ENCODE data around the gene DUSP5.

DUSP5 gene

GRCh38 chr10:110501142-110501937 is 3.6 kb downstream of the DUSP5 start:
- DNase-seq (ENCODE audit: low spot score): peak; percentile 88

GRCh38 chr10:110502072-110502845 is 4.6 kb downstream of the DUSP5 start:
- DNase-seq (ENCODE audit: low spot score): no peak

GRCh38 chr10:110502851-110503301 is 5.2 kb downstream of the DUSP5 start:
- DNase-seq (ENCODE audit: low spot score): peak; percentile 78

GRCh38 chr10:110503528-110504110 is 5.9 kb downstream of the DUSP5 start:
- peak; percentile 36 for DNase-seq (ENCODE audit: low spot score)

GRCh38 chr10:110504111-110504735 is 6.5 kb downstream of the DUSP5 start:
- DNase-seq (ENCODE audit: low spot score): peak; percentile 75

DNA sequence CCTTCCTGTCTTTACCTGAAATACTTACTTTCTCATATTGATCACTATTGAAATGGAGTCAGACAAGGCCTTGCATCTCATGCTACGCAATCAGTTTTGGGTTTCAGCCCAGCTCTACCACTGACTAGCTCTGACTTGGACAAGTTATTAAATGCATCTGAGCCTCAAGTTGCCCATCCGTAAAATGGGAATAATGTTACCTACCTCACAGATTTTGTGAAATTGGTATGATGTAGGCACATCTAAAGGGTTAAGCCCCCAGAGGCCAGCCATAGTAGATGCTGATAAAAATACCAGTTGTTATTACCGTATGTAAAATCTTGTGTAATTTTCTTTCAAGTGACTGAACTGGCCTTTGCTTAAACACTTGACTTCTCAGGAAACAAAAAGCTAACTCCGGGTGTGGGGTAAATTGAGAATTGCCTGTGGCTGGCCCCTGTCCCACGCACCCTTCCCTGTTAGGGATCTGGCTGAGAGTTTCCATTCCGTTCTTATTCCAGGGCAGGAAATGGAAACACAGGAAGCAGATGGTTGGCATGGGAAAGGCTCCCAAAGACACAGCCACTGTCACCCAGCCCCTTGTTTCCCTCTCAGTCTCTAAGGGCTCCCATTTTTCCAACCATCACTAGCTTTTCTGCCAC is 7.5 kb downstream of the DUSP5 start:
- no peak for DNase-seq (ENCODE audit: low spot score)

- no peak for DNase-seq (ENCODE audit: low spot score)
These were observed 8.7 kb downstream of the DUSP5 start for GRCh38 chr10:110506448-110506847.

- no peak for DNase-seq (ENCODE audit: low spot score)
These were observed 9.6 kb downstream of the DUSP5 start for GRCh38 chr10:110507346-110507745.

GRCh38 chr10:110508159-110508788 is 10.6 kb downstream of the DUSP5 start:
- DNase-seq (ENCODE audit: low spot score): no peak

DNA sequence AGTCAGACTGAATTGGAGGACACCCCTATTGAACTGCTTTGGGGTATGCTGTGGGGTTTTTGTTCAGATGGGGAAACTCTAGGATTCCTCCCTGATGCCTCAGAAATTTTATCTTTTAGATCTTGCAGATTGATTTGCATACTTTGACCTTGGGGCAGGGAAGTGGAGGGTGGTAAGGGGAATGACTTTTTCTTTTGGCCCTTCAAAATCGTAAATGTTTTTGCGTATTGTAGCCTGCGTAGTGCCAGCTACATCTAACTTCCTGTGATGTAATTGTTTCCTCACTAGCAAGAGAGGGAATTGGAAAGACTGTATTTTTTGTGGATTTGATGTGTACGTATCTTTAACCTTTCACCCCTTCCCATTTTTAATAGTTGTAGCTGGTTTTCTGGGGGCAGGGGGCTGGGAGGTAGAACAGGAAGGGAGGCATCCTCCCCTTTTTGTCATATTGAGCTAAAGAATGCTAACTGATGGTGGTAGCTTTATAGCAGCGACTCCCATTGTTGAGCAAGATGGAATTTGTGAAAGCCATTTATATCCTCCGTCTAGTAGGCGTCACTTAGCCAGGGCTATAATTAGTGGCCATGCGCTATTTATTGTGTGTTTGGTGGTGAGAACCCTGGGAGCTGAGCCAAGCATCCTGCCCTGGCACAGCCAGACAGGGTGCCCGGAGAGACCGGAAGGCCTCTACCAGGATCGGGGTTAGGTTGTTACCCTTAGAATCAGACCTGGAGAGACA is 11.3 kb downstream of the DUSP5 start:
- no peak for DNase-seq (ENCODE audit: low spot score)

DNA sequence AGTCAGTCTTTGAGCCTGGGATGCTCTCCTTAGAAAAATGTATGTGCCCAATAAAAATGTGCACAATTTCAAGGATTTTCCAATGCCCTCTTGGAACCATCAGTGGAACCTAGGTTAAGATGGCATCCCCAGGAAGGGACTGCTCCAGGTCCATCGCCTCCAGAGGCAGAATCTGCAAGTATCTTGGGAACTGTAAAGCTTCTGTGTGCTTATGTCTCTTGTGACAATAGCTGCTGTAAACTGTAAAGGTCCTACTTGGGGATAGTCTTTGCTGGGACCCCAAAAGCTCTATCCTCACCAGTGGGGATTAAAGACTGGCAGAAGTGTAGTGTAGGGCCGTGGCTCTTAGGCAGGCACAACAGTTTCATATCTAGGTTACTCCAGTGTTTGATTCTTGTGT is 11.9 kb downstream of the DUSP5 start:
- no peak for DNase-seq (ENCODE audit: low spot score)

GRCh38 chr10:110510086-110510485 is 12.4 kb downstream of the DUSP5 start:
- no peak for DNase-seq (ENCODE audit: low spot score)

DNA sequence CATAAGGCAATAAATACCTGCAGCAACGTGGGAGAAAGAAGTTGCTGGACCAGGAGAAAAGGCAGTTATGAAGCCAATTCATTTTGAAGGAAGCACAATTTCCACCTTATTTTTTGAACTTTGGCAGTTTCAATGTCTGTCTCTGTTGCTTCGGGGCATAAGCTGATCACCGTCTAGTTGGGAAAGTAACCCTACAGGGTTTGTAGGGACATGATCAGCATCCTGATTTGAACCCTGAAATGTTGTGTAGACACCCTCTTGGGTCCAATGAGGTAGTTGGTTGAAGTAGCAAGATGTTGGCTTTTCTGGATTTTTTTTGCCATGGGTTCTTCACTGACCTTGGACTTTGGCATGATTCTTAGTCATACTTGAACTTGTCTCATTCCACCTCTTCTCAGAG is 13.0 kb downstream of the DUSP5 start:
- DNase-seq (ENCODE audit: low spot score): no peak

- no peak for DNase-seq (ENCODE audit: low spot score)
These were observed 14.2 kb downstream of the DUSP5 start for GRCh38 chr10:110511734-110512449.

- peak; percentile 82 for DNase-seq (ENCODE audit: low spot score)
These were observed 14.9 kb downstream of the DUSP5 start for GRCh38 chr10:110512461-110513187.

DNA sequence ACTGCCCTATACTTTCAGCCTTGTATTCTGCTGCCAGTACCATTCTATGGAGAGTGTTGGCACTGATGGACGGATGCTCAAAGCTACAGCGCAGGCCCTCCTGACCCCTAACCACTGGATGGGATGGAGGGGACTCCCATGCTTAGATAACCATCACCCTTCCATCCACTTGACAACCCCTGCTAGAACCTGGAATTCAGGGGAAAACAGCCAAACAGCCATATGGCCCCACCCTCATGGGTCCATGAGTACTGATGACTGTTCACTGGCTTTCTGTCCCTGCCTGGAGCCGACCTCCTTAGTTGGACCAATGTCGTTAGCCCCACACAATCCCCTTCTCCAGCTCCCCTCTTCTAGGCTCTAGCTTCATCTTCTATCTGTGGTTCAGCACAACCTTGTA is 16.2 kb downstream of the DUSP5 start:
- no peak for DNase-seq (ENCODE audit: low spot score)

GRCh38 chr10:110514848-110515247 is 17.1 kb downstream of the DUSP5 start:
- DNase-seq (ENCODE audit: low spot score): no peak

DNA sequence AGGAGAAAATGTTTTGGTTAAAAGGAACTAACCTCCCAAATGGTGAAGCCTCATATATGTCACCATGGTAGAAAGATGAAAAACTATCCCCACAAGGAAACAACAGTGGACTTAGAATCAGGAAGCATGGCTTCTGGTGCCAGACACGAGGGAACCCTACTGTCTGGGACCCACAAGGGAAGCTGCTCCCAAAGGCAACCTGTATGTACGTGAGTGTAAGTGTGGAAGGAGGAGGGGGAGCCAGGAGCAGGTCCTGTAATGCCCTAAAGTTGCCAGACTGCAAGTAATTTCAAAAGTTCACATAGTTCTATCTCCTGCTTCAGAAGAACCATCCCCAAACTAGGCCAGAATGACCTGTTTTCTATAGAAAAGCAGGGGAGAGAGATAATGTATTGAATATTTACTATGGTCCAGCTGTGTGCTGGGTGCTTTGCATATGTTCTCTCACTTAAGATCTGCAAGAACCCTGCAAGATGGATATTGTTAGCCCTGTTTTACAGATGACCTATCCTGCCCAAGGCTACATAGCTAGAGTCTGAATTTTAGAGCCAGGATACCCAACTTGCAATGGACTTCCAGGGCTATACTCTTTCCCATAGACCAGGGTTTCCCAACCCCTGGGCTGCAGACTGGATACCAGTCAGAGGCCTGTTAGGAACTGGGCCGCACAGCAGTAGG is 19.2 kb downstream of the DUSP5 start:
- no peak for DNase-seq (ENCODE audit: low spot score)

All from AG08395 (cell line).